GM21390 (cell line): ENCODE data around the gene TMEM101.
"Not testable (repeated sequence)": the region's sequence is repeated elsewhere in the genome, so short reads cannot be mapped to it uniquely, and the experiment has no call there.

ENCODE experiments used
- ATAC-seq: cut with Tn5 transposase; IDR thresholded peaks from one replicate; pipeline ENCODE4 v1.9.1; 2021; ENCODE audit not compliant: unreplicated experiment

TMEM101 gene

DNA sequence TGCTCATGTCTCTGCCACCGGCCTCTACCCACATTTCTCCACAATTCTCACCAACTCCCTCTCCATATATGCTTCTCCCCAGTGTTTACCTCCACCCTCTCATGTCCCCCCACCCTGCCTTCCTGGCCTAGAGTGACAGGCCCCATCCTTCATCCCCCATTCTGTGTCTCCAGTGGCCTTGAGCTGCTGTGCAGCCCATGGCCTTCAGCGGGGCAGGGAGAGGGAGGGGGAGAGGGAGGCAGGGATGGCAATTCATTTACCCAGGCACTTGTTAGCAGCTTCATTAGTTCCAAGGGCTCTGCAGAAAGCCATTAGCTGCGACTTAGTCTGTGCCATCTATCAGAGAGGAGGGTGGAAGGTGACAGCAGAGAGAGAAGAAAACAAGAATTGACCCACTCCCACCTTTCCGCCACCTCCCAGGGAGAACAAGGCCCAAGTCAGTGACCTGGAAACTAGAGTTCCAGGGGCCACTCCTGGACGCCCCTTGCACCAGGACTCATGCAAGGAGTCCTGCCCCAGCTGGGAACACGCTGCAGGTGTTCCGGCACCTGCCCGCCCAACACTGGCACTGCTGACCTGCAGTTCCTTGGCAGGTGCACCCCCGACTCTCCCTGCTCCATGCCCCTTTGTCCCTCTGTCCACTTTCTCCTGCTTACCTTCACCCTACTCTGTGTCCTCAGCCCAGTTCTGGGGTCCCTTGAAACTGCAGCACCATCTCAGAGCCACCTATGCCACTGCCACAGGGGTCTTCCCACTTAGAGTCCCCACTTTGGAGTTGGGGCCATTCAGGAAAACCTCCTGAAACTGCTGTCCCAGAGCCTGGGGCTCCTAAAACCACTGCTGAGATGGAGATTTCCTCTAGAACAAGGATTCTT lies 37.6 kb downstream of the TMEM101 start:
- no peak for ATAC-seq

DNA sequence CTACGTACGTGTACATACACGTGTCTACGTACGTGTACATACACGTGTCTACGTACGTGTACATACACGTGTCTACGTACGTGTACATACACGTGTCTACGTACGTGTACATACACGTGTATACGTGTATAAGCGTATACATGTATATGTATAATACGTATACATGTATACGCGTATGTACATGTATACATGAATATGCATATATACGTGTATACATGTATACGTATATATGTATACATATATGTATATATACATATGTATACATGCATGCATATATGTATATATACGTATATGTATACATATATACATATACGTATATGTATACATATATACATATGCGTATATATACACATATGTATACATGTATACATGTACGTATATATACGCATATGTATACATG lies 38.9 kb downstream of the TMEM101 start:
- no peak for ATAC-seq

DNA sequence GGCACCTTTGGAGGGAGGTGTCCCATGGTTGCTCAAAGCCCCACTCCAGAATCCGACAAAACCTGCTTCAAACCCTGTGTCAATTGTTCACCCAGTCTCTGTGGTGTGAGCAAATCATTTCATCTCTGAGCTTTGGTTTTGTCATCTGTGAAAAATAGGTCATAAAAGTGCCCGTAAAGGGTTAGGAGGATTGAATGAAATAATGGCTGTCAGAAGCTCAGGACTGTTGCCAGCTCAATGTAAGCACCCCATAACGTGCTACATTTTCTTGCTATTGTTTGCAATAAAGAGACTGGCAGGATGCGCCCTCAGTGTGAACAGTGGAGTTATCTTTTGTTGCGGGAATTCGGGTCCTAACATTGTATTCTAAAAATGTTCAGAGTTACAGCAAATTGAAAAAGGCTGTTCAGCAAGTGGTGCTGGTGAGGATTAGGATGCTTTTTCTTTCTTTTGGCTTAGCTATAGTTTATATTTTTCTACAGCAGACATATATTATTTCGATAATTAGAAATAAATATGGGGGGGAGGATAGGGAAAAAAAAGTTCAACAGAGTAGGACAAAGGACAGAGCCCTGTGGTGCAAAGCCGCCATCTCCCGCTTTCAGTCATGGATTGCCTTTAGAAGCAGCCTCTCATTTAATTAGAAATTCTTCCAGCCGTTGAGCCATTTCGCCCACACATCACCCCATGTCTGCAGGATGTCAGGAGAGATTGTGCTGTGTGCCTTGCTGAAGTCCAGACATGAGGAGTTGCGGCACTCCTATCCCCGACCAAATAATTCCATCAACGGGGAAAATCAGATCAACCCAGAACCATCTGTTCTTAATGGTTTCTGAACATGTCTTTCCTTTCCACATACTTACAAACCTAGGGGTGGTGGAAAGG lies 40.1 kb downstream of the TMEM101 start:
- no peak for ATAC-seq

DNA sequence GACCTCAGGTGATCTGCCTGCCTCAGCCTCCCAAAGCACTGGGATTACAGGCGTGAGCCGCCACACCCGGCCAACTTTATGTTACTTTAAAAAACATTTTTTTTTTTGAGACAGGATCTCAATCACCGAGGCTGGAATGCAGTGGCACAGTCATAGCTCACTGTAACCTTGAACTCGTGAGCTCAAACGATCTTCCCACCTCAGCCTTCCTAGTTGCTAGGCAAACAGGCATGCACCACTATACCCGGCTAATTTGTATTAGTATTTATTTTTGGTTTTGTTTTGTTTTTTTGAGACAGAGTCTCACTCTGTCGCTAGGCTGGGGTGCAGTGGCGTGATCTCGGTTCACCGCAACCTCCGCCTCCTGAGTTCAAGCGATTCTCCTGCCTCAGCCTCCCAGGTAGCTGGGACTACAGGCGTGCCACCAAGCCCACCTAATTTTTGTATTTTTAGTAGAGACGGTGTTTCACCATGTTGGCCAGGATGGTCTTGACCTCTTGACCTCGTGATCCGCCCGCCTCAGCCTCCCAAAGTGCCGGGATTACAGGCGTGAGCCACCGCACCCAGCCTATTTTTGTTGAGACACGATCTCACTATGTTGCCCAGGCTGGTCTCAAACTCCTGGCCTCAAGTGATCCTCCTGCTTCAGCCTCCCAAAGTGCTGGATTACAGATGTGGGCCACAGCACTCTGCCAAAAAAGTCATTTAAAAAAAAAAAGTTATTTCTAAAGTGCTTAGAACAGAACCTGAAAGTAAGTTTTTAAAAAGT lies 42.1 kb downstream of the TMEM101 start:
- not testable (repeated sequence) for ATAC-seq

DNA sequence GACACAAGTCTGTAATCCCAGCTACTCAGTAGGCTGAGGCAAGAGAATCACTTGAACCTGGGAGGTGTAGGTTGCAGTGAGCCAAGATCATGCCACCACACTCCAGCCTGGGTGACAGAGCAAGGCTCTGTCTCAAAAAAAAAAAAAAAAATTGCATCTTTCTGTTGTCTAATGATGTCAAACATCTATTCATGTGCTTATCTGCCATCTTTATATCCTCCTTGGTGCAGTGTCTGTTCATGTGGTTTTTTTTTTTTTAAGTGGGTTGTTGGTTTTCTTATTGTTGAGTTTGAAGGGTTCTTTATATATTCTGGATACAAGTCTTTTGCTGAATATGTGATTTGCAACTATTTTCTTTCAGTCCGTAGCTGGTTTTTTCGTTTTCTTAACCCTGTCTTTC lies 43.3 kb downstream of the TMEM101 start:
- not testable (repeated sequence) for ATAC-seq

DNA sequence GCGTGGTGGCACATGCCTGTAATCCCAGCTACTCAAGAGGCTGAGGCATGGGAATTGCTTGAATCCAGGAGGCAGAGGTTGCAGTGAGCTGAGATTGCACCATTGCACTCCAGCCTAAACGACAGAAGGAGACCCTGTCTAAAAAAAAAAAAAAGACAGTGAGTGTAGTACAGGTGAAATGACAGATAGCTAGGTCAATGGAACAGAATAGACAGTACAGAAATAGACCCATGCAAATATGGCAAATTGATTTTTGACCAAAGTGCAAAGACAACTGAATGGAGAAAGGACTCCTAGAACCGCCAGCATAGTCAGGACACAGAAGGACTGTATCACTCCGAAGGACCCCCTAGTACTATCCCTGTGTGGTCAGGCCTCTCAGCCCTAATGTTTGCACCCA lies 44.4 kb downstream of the TMEM101 start:
- ATAC-seq, result no peak

DNA sequence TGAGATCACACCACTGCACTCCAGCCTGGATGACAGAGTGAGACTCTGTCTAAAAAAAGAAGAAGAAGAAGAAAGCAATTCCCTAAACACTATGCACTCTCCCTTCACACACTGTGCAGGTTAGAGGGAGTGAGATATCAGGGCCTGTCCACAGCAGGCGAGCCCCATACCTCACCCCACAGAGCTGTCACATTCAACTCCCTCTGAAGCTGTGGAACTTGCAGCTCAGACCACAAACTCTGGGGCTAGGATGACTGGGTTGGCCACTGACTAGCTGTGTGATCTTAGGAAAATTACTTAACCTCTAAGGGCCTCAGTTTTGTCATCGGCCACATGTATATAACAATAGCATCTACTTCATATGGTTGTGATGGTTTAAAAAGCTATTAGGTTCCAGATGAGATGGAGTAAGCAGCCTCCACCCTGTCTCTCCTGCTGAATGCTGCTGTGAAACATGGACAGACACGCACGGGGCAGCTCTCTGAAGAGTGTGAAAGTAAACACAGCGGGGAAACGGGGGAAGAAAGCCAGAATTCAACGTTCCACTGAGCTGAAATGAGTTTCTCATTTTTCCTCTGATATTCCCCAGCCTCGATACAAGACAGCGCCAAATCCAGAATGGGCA lies 47.4 kb downstream of the TMEM101 start:
- no peak for ATAC-seq

DNA sequence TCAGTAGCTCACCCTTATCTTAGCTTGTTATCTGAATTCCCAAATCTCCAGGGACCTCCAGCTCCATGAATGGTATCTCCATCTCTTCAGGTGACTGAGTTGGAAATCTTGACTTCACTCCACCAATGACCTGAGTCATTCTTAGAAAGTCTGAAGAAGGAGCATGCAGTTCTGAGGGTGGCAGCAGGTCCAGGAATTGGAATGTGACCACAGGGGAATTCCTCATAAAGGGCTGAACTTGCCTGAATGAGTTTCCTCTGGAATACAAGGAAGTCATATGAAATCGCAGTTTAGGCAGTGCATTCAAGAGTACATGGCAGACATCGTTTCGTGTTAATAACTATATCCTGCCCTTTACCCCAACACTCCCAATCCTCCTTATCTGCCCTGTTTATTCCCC lies 48.5 kb downstream of the TMEM101 start:
- ATAC-seq, result no peak

DNA sequence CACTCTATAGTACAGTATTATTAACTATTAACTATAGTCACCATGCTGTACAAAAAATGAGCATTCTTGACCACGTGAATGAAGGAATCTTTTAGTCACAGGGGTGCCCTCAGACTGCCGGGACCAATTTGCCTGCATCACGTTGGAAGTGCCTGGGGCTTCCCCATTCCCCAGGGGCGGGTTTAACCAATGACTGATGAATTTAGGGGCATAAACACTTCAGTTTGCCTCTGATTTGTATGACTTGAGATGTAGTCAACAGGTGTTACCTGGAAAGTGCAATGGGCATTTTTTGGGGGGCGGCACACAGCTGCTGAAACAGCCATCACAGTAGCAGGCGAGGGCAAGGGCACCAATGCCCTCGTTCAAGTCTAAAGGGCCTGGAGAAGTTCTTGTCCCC lies 52.3 kb downstream of the TMEM101 start:
- ATAC-seq, result no peak

DNA sequence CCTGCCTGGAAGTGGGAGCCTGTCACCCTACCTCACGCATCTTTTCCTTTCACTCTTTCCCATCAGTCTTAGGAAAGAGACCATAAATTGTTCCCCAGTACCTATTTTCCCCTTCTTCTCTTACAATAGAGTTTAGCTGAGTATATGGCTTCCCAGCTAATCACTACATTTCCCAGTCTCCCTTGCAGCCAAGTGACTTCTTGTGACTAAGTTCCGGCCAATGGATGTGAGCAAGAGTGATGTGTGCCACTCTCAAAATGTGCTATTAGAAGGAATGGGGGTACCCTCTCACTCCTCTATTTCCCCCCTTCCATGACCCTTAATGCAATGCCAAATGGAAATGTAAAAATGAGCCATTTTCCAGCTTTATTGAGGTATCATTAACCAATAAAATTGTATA lies 52.8 kb downstream of the TMEM101 start:
- ATAC-seq, result no peak

DNA sequence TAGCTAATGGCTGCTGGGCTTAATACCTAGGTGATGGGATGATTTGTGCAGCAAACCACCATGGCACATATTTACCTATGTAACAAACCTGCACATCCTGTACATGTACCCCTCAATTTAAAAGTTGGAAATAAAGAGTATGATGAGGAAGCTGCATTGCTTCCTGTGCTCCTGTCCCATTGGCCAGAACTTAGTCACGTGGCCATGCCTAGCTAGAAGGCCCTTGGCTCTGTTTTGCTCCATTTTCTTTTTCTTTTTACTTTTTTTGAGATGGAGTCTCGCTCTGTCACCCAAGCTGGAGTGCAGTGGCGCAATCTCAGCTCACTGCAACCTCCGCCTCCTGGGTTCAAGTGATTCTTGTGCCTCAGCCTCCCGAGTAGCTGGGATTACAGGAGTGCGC lies 53.5 kb downstream of the TMEM101 start:
- ATAC-seq, result not testable (repeated sequence)
